HG02798 (cell line): ENCODE measurements around the gene NAALADL1.

Source experiments
- ATAC-seq: cut with Tn5 transposase; IDR thresholded peaks from one replicate; pipeline ENCODE4 v1.9.1; 2021; ENCODE audit warnings: mild to moderate bottlenecking; ENCODE audit not compliant: unreplicated experiment, poor library complexity

The NAALADL1 gene, protein sequence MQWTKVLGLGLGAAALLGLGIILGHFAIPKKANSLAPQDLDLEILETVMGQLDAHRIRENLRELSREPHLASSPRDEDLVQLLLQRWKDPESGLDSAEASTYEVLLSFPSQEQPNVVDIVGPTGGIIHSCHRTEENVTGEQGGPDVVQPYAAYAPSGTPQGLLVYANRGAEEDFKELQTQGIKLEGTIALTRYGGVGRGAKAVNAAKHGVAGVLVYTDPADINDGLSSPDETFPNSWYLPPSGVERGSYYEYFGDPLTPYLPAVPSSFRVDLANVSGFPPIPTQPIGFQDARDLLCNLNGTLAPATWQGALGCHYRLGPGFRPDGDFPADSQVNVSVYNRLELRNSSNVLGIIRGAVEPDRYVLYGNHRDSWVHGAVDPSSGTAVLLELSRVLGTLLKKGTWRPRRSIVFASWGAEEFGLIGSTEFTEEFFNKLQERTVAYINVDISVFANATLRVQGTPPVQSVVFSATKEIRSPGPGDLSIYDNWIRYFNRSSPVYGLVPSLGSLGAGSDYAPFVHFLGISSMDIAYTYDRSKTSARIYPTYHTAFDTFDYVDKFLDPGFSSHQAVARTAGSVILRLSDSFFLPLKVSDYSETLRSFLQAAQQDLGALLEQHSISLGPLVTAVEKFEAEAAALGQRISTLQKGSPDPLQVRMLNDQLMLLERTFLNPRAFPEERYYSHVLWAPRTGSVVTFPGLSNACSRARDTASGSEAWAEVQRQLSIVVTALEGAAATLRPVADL

DNA sequence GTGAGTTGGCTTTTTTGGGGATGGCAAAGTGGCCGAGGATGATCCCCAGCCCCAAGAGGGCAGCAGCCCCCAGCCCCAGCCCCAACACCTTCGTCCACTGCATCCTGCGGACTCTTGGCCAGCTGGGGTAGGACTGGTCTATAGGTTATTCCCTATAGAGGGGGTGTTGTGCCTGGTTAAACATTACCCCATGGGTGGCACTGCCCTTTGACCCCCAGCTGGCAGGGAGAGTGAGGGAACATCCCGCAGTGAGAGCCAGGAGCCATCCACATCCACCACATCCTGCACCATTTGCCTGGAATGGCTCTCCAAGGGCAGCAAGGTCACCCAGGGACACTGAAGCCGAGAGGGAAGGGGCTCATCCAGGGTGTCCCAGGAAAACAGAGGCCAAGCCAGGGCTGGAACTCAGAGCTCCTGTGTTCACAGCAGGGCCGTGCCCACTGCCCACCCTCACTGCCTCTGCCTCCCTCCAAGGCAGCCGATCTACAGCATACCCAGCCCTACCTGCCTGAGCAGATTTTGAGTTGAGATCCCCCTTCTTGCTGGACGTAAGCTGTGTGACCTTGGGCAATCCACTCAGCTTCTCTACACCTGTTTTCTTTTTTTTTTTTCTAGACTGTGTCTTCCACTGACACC, at the start of gene NAALADL1:
Gene NAALADL1, minus strand, starts transcription at position 135 of the 636 bp plus-strand sequence. Its CDS starts 32 bp downstream, at position 103.
- ATAC-seq = no peak

DNA sequence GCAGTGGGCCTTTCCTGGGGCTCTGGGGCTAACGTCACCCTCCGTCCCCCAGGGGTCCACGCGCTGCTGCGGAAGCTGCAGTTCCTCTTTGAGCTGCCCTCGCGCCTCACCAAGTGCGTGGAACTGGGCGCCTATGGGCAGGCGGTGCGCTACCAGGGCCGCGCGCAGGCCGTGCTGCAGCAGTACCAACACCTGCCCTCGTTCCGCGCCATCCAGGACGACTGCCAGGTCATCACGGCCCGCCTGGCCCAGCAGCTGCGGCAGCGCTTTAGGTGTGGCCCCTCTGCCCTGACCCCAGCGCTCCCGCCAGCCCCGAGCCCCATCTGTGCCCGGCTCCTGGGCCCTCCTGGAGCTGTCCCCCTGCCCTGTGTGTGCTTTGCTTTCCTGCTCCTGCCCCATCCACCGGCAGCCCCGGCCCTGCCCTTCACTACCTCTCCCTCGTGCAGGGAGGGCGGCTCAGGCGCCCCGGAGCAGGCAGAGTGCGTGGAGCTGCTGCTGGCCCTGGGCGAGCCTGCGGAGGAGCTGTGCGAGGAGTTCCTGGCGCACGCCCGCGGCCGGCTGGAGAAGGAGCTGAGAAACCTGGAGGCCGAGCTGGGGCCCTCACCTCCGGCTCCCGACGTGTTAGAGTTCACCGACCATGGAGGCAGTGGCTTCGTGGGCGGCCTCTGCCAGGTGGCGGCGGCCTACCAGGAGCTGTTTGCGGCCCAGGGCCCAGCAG, 49.6 kb upstream of the NAALADL1 start:
- ATAC-seq = no peak

DNA sequence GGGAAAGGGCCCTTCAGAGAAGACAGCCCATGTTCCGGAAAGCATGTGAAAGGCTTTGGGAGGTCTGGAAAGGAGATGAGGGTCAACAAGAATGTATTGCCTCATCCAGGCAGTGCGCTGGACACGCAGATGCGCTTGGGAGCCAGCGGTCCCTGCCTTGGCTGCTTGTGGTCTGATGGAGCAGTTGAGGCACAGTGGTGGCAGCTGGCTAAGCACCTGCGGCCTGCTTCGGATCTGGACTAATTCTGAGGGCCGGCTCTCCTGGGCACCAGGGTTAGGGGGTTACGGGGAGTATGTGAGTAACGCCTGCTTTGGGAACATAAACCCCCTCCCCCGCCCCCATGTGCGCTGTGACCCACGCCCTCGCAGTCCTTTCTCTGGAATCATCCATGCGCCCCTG, 48.7 kb upstream of the NAALADL1 start:
- ATAC-seq = no peak

DNA sequence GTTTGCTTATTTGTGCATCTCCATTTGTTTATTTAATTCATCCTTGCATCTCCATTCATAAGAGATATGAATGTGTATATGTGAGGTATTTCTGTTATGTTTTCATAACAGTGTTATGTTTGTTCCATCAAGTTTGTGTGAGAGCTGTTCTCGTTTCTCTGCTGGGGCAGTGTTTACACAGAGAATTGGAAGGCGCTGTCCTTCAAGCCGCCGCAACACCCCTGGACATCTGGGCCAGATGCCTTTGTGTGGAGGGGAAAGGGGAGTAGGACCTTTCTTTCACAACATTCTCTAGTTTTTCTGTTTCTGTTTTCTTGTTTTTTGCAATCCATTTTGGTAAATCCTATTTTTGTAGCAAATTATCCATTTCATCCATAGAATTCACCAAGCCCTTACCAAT, 46.3 kb upstream of the NAALADL1 start:
- no peak for ATAC-seq

DNA sequence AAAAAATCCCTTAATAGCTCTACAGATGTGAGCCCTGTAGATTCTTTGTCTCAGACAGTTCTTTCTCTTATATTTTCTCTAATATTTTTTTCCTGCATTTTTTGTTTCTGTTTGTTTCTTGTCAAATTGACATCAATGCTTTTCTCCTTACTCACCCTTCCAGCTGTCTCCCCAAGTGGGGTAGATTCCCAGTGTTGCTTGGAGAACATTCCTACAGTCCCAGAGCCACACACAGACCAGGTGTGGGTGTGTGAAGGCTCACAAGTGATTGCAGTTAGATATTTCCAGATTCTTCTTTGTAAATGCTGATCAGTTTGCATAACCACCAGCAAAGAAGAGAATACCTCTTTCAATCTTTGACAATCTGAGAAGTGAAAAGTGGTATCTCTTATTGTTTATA, 45.1 kb upstream of the NAALADL1 start:
- ATAC-seq = no peak

DNA sequence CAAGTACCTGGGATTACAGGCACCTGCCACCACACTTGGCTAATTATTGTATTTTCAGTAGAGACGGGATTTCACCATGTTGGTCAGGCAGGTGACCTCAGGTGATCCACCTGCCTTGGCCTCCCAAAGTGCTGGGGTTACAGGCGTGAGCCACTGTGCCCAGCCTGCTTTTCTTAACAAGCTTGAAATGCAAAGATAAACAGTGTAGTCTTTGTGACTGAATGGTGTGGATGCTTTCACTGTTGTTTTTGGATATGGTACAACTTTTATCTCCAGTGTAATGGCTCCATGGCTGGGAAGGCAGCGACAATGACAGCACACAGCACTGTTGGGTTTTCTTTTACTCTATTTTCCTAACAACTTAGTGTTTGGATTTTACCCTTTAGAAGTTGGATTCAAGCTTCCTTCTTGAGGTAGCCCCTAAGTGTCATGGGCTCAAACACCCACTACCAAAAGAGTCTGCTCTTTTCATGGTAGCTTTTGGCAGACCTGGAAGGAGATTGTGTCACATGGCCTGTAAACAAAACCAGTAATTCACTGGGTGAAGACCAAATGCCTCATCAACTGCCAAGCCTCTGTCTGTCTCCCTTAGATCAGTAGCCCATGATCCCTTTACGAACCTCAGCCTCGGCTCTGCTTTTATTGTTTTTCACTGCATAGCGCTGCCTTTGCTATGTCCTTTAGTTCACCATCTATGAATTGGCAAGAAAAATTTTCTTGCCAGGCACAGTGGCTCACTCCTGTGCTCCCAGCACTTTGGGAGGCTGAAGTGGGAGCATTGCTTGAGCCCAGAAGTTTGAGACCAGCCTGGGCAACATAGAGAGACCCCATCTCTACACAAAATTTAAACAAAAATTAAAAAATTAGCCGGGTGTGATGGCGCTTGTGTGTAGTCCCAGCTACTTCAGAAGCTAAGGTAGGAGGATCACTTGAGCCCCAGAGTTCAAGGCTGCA, 44.1 kb upstream of the NAALADL1 start:
- ATAC-seq = no peak

DNA sequence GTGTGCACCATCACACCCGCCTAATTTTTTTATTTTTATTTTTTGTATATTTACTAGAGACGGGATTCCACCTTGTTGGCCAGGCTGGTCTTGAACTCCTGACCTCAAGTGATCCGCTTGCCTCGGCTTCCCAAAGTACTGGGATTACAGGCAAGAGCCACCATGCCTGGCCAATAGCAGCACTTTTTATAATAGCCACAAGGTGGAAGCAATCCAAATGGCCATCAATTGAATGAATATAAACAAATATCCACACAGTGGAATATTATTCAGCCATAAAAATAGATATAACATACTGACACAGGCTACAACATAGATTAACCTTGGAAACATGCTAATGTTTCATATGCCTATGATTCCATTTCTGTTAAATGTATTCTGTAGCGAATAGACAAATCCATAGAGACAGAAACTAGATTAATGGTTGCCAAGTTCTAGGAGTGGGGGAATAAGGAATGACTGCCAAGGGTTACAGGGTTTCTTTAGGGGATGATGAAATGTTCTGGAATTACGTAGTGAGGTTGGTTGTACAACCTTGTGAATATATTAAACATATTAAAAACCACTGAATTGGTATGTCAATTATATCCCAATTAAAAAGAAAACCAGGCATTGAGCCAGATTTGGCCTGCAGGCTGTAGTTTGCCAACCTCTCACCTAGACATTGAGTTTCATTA, 42.5 kb upstream of the NAALADL1 start:
- no peak for ATAC-seq

DNA sequence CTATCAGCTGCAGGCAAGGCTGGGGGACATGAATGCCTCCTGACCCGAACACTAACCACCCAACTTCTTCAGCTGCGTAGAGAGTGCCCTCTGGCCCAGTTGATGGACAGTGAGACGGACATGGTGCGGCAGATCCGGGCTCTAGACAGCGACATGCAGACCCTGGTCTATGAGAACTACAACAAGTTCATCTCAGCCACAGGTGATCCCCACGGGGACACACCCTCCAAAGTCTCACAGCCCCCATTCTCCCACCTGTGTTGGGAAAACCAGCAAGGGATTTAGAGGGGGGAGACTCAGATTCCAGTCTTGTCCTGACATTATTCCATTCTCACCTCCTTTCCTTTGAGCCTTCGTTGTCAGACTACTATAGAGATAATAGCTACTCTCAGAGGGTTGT, 38.6 kb upstream of the NAALADL1 start:
- no peak for ATAC-seq

DNA sequence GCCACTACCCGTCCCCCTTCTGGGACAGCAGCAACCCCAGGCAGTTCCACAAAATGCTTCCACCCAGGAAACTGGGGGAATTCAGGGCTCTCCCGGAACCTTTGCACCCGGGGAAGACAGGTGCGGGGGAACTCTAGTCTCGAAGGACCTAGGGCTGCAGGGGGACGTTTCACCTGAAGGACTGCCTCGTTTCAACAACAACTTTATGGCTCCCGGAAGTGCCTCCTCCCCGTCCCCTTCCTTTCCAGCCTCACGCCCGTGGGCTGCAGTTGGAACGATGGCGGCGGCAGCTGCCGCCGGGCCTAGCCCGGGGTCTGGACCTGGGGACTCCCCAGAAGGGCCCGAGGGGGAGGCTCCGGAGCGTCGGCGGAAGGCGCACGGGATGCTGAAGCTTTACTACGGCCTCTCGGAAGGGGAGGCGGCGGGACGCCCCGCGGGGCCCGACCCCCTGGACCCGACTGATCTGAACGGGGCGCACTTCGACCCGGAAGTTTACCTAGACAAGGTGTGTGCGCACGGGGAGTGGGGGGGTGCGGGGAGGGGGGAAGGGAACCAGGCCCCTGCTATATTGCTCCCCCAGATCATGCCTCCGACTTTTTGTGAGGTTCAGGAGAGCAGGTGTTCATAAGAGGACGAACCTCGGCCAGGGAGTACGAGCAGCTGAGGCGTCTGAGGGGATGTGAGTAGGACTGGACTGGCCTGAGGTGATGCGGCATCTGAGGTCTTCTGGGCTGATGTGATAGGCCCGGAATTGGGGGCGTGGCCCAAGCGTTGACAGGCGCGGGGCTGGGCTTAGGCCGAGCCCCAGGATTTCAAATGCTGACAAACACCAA, 37.8 kb upstream of the NAALADL1 start, which contains the start of gene VPS51:
Gene VPS51, plus strand, starts transcription at position 241 of the 833 bp plus-strand sequence. Its CDS starts 37 bp downstream, at position 278.
- peak; percentile 88 for ATAC-seq

DNA sequence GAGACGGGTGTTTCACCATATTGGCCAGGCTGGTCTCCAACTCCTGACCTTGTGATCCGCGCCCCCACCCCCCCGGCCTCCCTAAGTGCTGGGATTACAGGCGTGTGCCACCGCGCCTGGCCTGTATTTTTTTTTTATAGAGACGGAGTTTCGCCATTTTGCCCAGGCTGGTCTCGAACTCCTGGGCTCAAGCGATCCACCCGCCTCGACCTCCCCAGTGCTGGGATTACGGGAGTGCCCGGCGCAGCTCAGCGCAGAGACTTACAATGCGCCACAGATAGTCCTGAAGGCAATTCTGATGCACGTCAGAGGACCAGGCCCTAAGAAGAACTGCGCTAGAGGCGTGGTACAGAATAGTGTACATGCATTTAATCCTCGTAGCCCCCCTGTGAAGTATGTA, 37.1 kb upstream of the NAALADL1 start:
- ATAC-seq = no peak

DNA sequence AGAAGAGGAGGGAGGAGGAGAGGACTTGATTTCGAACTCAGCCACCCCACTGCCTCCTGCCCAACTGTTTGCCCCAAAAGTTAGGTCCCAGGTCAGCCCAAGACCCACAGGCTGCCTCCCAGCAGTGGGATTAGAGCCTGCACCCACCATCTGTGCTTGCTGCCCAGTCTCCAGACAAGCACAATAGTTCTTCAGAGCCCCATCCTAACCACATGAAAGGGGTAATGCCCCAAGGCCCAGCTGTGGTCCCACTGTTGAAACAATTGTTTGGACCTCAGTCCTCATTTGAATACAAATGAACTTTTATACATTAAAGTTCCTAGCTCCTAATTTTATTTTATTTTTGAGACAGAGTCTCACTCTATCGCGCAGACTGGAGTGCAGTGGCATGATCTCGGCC, 32.3 kb upstream of the NAALADL1 start:
- no peak for ATAC-seq

DNA sequence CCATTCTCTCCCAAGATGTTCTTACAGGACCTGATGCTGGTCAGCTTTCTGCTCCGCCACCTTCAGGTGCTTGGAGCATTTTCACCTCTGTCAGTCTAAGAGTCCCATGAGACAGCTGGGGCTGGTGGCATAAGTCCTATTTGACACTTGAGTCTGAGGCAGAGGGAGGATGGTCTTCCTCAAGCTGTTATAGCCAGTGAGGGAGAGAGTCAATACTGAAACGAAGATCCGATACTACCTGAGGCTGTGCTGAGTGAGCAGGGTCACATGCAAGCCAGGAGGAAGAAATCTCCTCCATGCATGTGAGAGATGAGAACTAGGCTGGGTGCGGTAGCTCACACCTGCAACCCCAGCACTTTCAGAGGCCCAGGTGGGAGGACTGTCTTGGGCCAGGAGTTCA, 31.3 kb upstream of the NAALADL1 start:
- ATAC-seq = no peak

DNA sequence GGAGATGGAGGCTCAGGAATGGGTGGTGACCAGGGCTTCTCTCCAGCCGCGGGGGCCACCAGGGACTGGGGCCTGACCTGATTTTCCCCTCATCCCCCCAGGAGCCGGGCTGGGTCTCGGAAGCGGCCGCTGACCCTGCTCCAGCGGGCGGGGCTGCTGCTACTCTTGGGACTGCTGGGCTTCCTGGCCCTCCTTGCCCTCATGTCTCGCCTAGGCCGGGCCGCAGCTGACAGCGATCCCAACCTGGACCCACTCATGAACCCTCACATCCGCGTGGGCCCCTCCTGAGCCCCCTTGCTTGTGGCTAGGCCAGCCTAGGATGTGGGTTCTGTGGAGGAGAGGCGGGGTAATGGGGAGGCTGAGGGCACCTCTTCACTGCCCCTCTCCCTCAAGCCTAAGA, 29.5 kb upstream of the NAALADL1 start:
- ATAC-seq = no peak

DNA sequence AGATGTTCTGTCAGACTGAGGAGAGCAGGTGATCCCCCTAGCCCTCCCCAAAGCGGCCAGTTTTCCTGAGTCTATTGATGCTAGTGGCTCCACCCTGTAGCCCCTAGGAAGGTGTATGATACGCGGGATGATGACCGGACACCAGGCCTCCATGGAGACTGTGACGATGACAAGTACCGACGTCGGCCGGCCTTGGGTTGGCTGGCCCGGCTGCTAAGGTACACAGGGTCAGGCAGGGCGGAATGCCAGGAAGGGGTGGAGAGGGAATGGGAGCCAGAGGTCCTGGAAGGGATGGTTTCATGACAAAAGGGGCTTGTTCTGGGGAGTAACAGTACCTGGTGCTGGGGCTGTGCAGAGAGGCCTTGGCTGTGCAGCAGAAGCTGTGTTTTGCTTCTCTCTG, 28.9 kb upstream of the NAALADL1 start:
- ATAC-seq = no peak

DNA sequence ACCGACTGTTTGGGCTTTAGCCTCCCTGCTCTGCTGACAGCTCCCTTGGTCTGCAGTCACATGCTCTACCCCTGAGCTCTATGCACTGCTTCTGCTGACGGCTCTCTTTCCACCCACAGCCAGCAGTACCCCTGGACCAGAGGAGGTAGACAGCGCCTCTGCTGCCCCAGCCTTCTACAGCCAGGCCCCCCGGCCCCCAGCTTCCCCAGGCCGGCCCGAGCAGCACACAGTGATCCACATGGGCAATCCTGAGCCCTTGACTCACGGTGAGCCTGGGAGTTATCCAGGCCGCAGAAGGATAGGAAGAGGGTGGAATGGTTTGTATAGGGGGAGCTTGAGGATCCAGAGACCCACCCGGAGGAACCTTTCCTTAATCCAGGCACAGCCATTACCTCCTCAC, 28.5 kb upstream of the NAALADL1 start:
- ATAC-seq = no peak

DNA sequence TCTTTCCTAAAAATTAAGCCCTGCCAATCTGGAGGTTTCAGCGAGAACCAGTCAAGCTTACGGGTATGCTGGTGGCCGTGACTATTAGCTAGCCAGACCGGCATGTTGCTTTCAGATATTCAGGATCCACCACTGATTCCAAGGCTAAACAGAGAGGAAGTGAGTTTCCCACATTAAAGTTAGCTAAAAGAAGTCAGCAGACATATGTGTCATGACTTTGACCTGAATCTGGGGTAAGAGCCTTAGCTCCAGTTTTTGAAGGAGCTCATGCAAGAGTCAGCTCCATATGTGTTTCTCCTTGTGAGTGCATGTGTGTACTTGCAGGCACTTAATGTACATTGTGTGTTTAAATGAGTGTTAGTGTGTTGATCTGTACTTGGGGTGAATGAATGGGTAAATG, 27.1 kb upstream of the NAALADL1 start:
- no peak for ATAC-seq

DNA sequence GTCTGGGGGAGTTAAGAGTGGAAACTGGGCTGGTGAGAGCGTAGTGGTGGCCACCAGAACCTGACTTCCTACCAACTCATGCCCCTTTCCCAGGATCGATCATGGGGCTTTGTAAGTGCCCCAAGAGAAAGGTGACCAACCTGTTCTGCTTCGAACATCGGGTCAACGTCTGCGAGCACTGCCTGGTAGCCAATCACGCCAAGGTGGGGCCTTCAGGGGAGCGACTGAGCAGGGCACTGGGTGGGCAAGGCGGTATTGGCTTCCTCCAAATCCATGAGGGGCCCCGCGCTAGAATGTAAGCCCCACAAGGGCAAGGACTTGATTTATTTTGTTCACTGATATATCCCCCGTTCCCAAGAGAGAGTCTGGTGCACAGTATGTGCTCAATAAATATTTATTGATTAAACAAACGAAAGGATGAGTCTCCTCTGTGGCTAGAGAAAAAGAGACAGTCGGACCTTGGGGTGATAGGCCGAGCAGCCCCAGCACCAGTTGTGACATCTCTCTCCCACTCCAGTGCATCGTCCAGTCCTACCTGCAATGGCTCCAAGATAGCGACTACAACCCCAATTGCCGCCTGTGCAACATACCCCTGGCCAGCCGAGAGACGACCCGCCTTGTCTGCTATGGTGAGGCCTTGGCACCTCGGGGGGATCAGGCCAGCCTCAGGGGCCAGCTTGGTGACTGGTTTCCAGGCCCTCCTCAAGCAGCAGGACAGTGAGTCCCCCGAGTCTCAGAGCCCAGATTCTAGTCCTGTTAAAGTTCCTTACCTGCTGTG, 26.4 kb upstream of the NAALADL1 start:
- no peak for ATAC-seq
